Breast epithelium (tissue), 3 donors: ENCODE measurements around the gene HAPSTR1.

ENCODE experiments used
- CTCF ChIP-seq, 3 donors: fragments of 450-650 bp; IDR thresholded peaks; one replicate each; pipeline ENCODE4 v1.5.1; 2016 to 2017; ENCODE audit warnings: antibody characterized with exemption in 3 of 3, mild to moderate bottlenecking in 3 of 3, moderate library complexity in 3 of 3
- POLR2A ChIP-seq: fragments of 450-650 bp; IDR thresholded peaks from one replicate; pipeline ENCODE4 v1.6.1; 2016; ENCODE audit warnings: antibody characterized with exemption, mild to moderate bottlenecking, moderate library complexity

- TF ChIP-seq POLR2A: no peak
- TF ChIP-seq CTCF (IDR thresholded peaks at IDR 0.05): no peak
Observed at GRCh38 chr16:9114842-9115241, 23.4 kb downstream of the HAPSTR1 start.
